IMR-90 (cell line): ENCODE measurements around the gene CSAD.

Experiments used
- FOS ChIP-seq: fragments of 150-350 bp; IDR thresholded peaks from 2 replicates; pipeline ENCODE4 v1.6.1; 2016; ENCODE audit warnings: low read depth, low read length
- POLR2A ChIP-seq: IDR thresholded peaks from 2 replicates; pipeline ENCODE4 v1.6.1; 2012; ENCODE audit warnings: mild to moderate bottlenecking, low read depth, low read length
- RCOR1 ChIP-seq: IDR thresholded peaks from 2 replicates; pipeline ENCODE4 v1.6.1; 2012; ENCODE audit warnings: mild to moderate bottlenecking, low read length, improper control_type of control experiment; ENCODE audit not compliant: insufficient replicate concordance
- RFX5 ChIP-seq: IDR thresholded peaks from 2 replicates; pipeline ENCODE4 v1.8.0; 2012; ENCODE audit warnings: low read depth, mild to moderate bottlenecking, low read length, moderate library complexity
- TF ChIP-seq, protein P1 (sequence below): conservative IDR thresholded peaks from 2 replicates; pipeline ENCODE4 v1.5.1; 2012; ENCODE audit warnings: mild to moderate bottlenecking, low read depth, low read length, improper control_type of control experiment

DNA sequence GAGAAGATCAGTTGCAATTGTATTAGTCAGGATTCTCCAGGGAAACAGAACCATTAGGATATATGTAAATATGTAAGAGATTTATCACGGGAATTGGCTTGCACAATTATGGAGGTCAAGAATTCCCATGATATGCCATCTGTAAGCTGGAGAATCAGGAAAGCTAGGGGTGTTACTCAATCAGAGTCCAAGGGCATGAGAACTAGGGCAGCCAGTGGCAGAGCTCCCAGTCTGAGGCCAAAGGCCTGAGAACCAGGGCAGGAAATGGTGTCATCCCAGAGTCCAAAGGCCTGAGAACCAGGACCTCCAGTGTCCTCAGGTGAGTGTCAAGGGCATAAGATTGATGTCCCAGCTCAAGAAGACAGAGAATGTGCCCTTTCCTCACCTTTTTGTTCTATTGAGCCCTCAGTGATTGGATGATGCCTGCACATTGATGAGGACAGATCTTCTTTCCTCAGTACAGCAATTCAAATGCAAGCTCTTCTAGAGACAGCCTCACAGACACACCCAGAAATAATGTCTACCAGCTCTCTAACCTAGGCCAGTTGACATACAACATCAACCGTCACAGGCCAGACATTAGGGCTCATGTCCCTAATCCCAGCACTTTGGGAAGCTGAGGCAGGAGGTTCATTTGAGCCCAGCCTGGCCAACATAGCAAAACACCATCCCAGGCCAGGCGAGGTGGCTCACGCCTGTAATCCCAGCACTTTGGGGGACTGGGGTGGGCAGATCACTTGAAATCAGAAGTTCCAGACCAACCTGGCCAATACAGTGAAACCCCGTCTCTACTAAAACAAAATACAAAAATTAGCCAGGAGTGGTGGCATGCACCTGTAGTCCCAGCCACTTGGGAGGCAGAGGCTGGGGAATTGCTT lies 35.1 kb downstream of the CSAD start:
- no peak for TF ChIP-seq RCOR1
- TF ChIP-seq, protein P1, sequence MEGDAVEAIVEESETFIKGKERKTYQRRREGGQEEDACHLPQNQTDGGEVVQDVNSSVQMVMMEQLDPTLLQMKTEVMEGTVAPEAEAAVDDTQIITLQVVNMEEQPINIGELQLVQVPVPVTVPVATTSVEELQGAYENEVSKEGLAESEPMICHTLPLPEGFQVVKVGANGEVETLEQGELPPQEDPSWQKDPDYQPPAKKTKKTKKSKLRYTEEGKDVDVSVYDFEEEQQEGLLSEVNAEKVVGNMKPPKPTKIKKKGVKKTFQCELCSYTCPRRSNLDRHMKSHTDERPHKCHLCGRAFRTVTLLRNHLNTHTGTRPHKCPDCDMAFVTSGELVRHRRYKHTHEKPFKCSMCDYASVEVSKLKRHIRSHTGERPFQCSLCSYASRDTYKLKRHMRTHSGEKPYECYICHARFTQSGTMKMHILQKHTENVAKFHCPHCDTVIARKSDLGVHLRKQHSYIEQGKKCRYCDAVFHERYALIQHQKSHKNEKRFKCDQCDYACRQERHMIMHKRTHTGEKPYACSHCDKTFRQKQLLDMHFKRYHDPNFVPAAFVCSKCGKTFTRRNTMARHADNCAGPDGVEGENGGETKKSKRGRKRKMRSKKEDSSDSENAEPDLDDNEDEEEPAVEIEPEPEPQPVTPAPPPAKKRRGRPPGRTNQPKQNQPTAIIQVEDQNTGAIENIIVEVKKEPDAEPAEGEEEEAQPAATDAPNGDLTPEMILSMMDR, result no peak
- no peak for TF ChIP-seq POLR2A
- no peak for TF ChIP-seq FOS
- TF ChIP-seq RFX5, result no peak
